HEK293 (cell line): ENCODE data around the gene PTGDR2.
A peak's percentile ranks its signal among the peaks of the same experiment; 100 is the strongest.

ENCODE experiments used
- CTCF ChIP-seq: fragments of 450-650 bp; formaldehyde crosslinking; IDR thresholded peaks from 2 replicates; pipeline ENCODE4 v1.5.1; 2016; ENCODE audit warnings: missing biosample characterization, missing genetic modification characterization
- GFI1B ChIP-seq: fragments of 450-650 bp; formaldehyde crosslinking; IDR thresholded peaks from 2 replicates; pipeline ENCODE4 v1.5.1; 2016; ENCODE audit warnings: missing biosample characterization, missing genetic modification characterization
- GLI2 ChIP-seq: fragments of 450-650 bp; formaldehyde crosslinking; IDR thresholded peaks from 2 replicates; pipeline ENCODE4; 2017; ENCODE audit warnings: missing biosample characterization, missing genetic modification characterization, low read depth, borderline replicate concordance
- MZF1 ChIP-seq: fragments of 450-650 bp; formaldehyde crosslinking; IDR thresholded peaks from 2 replicates; pipeline ENCODE4 v1.5.1; 2017; ENCODE audit warnings: missing biosample characterization, missing genetic modification characterization, borderline replicate concordance
- REST ChIP-seq: fragments of 450-650 bp; formaldehyde crosslinking; IDR thresholded peaks from 2 replicates; pipeline ENCODE4 v1.5.1; 2016; ENCODE audit warnings: missing biosample characterization, missing genetic modification characterization
- SETDB1 ChIP-seq: IDR thresholded peaks from one replicate; pipeline ENCODE4 v1.6.1; 2017; ENCODE audit warnings: mild to moderate bottlenecking, low read length, moderate library complexity, mixed read lengths; ENCODE audit not compliant: insufficient read length
- ZNF274 ChIP-seq, 2 experiments: fragments of 200-500 bp in 1 of 2; fragments of 450-650 bp in 1 of 2; sonication (Bioruptor generic) in 1 of 2; formaldehyde crosslinking in 1 of 2; IDR thresholded peaks; 2 replicates each; pipeline versions ENCODE4 v1.5.1 to v1.6.1; 2014 to 2016; ENCODE audit warnings: borderline replicate concordance in 1 of 2, inconsistent platforms in 1 of 2, low read length in 1 of 2, missing biosample characterization in 1 of 2, missing genetic modification characterization in 1 of 2

GRCh38 chr11:60900673-60901404 is 45.1 kb upstream of the PTGDR2 start:
- TF ChIP-seq GFI1B (no peak), REST (tag by site-specific recombination) (peak; percentile 73), SETDB1 (no peak), ZNF274 (IDR thresholded peaks at IDR 0.05; ENCODE audit: low read length) (no peak), ZNF274 (tag by site-specific recombination; IDR thresholded peaks at IDR 0.05; ENCODE audit: borderline replicate concordance) (no peak), GLI2 (tag by site-specific recombination) (no peak), CTCF (tag by site-specific recombination) (no peak), MZF1 (no peak)
